WTC11 (cell line): ENCODE measurements around the gene FSTL4.

Experiments used
- ATF6 ChIP-seq: sonication (generic); formaldehyde crosslinking; IDR thresholded peaks from 2 replicates; pipeline ENCODE4 v1.8.1; 2023; ENCODE audit warnings: mild to moderate bottlenecking, missing genetic modification reagents
- CREB1 ChIP-seq: sonication (generic); formaldehyde crosslinking; IDR thresholded peaks from 2 replicates; pipeline ENCODE4 v1.8.0; 2023; ENCODE audit warnings: mild to moderate bottlenecking, missing genetic modification reagents
- MXD4 ChIP-seq: fragments of 250-450 bp; sonication (Bioruptor Pico); IDR thresholded peaks from 2 replicates; pipeline ENCODE4 v1.8.0; 2021; ENCODE audit warnings: mild to moderate bottlenecking, moderate library complexity, borderline replicate concordance
- USF1 ChIP-seq: sonication (generic); formaldehyde crosslinking; IDR thresholded peaks from 2 replicates; pipeline ENCODE4 v1.8.0; 2022; ENCODE audit warnings: mild to moderate bottlenecking, missing genetic modification reagents
- ZNF423 ChIP-seq: fragments of 250-450 bp; sonication (Bioruptor Pico); IDR thresholded peaks from 2 replicates; pipeline ENCODE4 v2.1.2; 2022; ENCODE audit warnings: mild to moderate bottlenecking, moderate library complexity
- ZSCAN18 ChIP-seq: fragments of 250-450 bp; sonication (Bioruptor Pico); IDR thresholded peaks from 2 replicates; pipeline ENCODE4 v2.1.2; 2022; ENCODE audit warnings: mild to moderate bottlenecking, moderate library complexity
- TF ChIP-seq, protein P1 (sequence below): sonication (generic); formaldehyde crosslinking; IDR thresholded peaks from 2 replicates; pipeline ENCODE4 v1.8.1; 2023; ENCODE audit warnings: mild to moderate bottlenecking, missing genetic modification reagents, borderline replicate concordance
- TF ChIP-seq, protein P2 (sequence below): fragments of 200-600 bp; IDR thresholded peaks from 2 replicates; pipeline ENCODE4 v1.8.0; 2022; ENCODE audit warnings: antibody characterized with exemption

- TF ChIP-seq, protein P1, sequence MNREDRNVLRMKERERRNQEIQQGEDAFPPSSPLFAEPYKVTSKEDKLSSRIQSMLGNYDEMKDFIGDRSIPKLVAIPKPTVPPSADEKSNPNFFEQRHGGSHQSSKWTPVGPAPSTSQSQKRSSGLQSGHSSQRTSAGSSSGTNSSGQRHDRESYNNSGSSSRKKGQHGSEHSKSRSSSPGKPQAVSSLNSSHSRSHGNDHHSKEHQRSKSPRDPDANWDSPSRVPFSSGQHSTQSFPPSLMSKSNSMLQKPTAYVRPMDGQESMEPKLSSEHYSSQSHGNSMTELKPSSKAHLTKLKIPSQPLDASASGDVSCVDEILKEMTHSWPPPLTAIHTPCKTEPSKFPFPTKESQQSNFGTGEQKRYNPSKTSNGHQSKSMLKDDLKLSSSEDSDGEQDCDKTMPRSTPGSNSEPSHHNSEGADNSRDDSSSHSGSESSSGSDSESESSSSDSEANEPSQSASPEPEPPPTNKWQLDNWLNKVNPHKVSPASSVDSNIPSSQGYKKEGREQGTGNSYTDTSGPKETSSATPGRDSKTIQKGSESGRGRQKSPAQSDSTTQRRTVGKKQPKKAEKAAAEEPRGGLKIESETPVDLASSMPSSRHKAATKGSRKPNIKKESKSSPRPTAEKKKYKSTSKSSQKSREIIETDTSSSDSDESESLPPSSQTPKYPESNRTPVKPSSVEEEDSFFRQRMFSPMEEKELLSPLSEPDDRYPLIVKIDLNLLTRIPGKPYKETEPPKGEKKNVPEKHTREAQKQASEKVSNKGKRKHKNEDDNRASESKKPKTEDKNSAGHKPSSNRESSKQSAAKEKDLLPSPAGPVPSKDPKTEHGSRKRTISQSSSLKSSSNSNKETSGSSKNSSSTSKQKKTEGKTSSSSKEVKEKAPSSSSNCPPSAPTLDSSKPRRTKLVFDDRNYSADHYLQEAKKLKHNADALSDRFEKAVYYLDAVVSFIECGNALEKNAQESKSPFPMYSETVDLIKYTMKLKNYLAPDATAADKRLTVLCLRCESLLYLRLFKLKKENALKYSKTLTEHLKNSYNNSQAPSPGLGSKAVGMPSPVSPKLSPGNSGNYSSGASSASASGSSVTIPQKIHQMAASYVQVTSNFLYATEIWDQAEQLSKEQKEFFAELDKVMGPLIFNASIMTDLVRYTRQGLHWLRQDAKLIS: no peak
- TF ChIP-seq, protein P2, sequence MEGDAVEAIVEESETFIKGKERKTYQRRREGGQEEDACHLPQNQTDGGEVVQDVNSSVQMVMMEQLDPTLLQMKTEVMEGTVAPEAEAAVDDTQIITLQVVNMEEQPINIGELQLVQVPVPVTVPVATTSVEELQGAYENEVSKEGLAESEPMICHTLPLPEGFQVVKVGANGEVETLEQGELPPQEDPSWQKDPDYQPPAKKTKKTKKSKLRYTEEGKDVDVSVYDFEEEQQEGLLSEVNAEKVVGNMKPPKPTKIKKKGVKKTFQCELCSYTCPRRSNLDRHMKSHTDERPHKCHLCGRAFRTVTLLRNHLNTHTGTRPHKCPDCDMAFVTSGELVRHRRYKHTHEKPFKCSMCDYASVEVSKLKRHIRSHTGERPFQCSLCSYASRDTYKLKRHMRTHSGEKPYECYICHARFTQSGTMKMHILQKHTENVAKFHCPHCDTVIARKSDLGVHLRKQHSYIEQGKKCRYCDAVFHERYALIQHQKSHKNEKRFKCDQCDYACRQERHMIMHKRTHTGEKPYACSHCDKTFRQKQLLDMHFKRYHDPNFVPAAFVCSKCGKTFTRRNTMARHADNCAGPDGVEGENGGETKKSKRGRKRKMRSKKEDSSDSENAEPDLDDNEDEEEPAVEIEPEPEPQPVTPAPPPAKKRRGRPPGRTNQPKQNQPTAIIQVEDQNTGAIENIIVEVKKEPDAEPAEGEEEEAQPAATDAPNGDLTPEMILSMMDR: no peak
- TF ChIP-seq ZNF423 (no peak), MXD4 (no peak), USF1 (CRISPR knock-in tag) (no peak), ZSCAN18 (CRISPR knock-in tag) (no peak), ATF6 (CRISPR knock-in tag) (no peak), CREB1 (CRISPR knock-in tag) (no peak)
Observed at GRCh38 chr5:133334796-133335639, 277.3 kb downstream of the FSTL4 start.
